SIG-M5 treated with dmso at 0.1 percent for 504 hours (cell line): ENCODE results near the gene ELL.

Experiments used
- DNase-seq: peaks from one replicate; lab custom pipeline; 2025; ENCODE audit not compliant: unreplicated experiment; lab: John Stamatoyannopoulos, UW

Gene ELL

GRCh38 chr19:18449552-18449951 is 72.3 kb downstream of the ELL start:
- no peak for DNase-seq

DNA sequence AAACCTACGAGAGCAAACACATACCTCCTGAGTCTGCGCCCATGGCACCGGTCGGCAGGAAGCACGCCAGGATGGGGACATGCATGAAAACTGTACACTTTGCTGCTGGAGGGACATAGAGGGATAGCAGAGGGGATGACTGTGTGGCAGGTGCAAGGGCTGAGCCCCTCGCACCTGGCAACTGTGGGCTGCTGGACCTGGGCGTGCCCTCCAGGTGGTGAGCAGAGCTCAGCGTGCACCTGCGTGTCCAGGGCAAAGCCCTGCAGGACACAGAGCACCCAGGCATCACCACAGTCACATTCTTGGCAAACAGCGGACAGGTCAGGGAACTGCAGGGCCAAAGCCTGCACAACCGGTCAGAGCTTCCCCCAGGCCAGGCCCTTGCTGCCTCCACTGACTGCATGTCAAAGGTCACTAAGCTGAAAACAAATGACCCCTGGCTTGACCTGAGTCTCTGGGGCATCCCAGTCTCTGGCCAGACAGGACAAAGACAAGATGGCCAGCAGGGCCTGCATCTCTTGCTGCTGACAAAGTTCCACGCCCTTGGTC is 75.0 kb downstream of the ELL start:
- DNase-seq: peak; percentile 30

DNA sequence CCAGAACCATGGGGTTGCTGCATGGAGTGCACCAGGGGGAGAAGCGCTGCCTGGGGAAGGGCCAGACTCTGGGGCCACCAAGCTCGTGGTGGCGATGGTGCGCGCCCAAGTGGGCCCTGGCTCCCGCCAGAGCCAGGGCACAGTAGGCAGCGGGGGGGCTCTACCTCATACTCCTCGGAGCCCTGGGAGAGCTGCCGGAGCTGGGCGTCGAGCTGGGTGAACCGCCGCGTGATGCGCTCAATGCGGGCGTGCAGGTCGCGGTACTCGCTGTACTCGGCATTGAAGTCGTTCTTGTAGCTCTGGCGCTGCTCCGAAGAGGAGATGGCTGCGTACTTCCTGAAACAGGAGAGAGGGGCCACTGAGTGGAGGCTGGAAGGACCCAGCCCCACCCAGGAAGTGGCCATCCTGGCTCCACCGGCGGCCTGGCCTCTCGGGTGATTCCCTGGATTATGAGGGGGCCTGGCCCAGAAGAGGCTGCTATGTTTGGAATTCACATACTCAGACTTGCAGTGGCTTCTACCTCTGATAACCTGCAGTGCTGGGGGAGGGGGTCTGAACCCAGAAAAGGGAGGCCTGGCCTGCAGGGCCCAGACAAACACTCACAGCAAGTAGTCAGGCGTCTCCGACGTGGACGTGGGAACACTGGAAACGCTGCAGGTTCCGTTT is 75.6 kb downstream of the ELL start:
- no peak for DNase-seq

- no peak for DNase-seq
Measured at GRCh38 chr19:18445262-18445948, 76.5 kb downstream of the ELL start.

GRCh38 chr19:18444513-18444912 is 77.4 kb downstream of the ELL start:
- DNase-seq: no peak

DNA sequence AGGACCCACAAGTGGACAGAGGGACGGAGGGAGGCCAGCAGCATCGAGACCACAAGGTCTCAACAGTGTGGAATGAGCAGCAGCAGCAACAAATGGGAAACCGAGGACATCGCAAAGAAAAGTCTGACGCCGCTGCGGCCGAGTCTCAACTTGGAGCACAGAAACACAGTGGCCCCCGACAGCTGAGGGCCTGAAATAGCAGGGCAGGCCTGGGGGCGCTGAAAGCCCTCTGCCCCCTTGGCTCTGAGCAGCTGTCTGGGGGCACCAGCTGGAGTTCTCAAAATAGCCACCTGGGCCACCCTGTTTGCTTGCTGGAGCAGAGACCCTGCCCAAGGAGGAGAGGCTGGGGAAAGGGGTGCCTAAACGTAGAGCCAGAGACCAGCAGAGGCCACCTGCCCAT is 78.0 kb downstream of the ELL start:
- DNase-seq: no peak

DNA sequence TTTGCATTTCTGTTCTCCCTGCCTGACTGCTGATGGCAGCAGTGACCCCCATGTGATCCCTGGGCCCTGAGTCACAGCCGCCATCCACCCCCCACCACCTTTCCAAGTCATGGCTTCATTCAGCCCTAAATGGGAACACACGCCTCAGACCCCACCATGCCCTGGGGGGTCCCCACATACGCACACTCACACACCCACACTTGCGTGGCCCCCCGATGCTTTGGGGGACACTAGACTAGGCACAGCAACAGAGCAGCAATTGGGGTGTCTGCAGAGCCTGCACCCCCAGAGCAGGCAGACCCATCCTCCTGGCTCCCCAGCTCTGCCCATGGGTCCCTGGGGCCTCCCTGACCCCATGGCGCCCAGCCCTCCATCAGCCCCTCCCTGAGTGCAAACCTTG is 78.5 kb downstream of the ELL start:
- DNase-seq: no peak

GRCh38 chr19:18442941-18443340 is 78.9 kb downstream of the ELL start:
- no peak for DNase-seq

- DNase-seq: no peak
Measured at GRCh38 chr19:18441804-18442788, 79.8 kb downstream of the ELL start.

DNA sequence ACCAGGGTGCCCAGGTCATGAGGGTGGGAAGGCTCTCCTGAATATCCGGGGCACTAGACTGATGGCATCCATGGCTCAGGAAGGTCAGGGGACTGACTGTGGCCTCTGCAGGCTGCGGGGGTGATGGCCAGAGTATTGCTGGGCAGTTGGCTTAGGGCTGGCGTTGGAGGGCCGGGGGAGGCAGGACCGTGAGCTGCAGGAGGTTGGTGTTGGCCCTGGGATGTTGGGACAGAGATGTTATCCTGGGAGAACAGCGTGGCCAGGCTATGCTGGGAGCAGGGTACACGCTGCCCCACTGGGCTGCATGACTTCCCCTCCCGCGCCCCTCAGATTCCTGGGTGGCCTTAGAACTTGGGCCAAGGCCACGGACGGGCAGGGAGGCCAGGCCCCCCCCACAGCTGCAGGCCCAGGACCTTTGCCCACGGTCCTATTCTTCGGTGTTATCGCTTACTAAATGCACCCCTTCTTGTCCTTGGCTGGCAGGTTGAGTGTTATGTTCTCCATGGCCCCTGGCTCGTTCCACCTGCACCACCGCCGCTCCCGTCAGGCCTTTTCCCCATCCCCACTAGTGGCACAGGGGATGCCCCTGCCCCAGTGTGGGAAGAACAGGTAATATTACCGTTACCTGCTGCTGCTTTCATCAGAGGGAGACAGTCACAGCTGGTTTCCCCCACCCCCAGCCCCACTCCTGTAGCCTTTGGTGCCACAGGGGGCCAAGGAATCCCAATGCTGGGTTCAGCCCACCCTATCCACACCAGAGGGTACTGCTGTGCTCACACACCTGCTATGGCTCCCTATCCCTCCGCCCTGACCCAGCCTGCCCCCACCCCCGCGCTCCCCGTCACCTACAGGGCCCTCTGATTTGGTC is 80.7 kb downstream of the ELL start:
- DNase-seq: no peak

DNA sequence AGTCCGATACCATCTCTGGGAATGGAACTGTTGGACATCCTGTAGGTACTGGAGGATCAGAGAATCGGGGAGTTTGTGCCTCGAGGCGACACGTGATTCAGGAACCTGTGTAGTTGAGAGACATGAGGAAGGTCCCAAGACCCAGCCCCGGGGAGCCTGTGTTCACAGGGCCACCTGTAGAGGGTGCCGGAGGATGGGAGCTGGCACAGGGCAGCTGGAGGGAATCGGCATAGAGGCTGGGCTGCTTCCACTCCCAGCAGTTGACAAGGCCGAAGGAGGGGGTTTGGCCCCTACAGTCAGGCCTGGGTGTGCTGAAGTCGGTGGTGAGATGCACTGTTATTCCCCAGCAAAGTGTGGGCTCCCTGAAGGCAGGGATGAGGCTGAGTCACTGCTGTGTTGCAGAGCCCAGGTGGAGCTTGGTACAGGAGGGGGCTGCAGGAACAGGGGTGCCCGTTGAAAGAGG is 81.4 kb downstream of the ELL start:
- DNase-seq: no peak

GRCh38 chr19:18439910-18440237 is 82.0 kb downstream of the ELL start:
- no peak for DNase-seq

DNA sequence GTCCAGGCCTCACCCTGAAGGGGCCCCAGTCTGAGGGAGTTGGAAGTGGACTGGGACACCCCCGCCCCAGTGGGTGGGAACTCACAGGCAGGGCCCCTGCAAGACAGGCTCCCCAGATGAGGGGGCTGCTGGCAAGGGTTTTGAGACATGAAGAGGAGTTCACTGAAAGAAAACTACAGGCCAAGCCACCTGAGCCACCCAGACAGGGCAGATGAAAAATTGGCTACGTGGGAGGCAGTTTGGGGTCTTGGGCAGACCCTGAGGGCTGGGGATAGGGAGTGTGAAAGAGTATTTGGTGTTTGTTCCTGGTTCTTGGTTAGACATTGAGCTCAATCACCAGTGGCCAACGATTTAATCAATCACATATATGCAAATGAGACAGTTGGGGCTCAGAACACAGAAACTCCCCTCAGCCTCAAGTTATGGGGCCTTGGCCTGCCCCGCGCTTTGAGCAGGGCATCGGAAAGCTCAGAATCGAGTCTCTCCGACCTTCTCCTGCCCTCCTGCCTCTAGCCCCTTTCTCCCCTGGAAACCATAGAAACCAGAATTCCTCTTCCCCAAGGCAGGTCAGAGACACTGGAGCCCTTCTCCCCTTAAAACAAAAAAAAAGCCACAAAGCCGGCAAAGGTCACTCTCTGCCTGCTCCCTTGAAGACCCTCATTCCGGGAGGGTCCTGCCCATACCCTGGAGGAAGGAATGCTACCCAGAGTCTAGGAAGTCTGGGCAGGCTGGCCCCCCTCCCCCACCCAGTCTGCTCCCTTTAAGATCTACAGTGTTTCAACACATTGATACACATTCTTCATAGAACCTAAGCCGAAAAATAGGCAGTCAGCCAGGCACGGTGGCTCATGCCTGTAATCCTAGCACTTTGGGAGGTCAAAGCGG is 82.6 kb downstream of the ELL start:
- no peak for DNase-seq

DNA sequence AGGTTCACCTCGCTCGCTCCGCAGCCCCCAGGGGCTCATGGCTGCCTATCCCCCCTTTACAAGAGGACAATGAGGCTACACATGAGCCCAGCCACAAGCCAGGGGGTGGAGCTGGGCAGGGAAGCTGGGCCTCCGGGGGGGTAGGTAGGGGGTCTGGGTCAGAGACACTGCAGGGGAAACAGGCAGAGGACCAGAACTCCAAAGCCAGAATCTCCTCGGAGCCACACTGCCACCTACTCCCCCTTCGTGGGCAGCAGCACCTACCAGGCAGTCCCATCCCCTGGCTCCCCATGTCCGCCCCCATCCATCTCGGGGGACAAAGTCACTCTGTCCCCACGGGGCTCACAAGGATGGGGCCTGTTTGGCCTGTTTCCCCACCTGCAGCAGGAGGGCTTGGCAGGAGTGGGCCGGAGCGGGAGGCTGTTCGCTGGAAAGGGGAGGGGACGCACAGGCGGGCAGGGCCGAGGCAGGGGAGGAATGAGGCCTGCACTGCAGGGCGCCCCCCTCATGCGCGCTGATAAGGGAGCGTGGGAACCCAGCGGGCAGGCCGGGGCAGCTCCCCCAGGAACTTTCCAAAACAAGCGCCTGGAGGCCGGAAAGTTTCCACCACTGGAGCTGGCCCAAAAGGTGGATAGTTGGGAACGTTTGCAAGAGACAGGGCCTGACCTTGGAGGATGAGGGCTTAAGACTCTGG is 83.4 kb downstream of the ELL start:
- DNase-seq: no peak

- no peak for DNase-seq
Measured at GRCh38 chr19:18437491-18438330, 84.2 kb downstream of the ELL start, which contains the start of gene ISYNA1. TSS of gene ISYNA1 (minus strand) at chr19:18438133. CDS start at chr19:18437979, 154 bp downstream.

GRCh38 chr19:18436671-18437490 is 85.0 kb downstream of the ELL start:
- DNase-seq: peak; percentile 57
